Measurements from ENCODE around the gene WDHD1. TPM values are rescaled to one million over a fixed set of nuclear protein-coding genes. Genes with fewer than 3 reads are reported as not detected.
"Not testable (repeated sequence)": the region's sequence is repeated elsewhere in the genome, so short reads cannot be mapped to it uniquely, and the experiment has no call there.

WDHD1 gene
- total and polyA plus RNA-seq, 2 experiments from 2014 or later, result 4.9 to 7.4 TPM

DNA sequence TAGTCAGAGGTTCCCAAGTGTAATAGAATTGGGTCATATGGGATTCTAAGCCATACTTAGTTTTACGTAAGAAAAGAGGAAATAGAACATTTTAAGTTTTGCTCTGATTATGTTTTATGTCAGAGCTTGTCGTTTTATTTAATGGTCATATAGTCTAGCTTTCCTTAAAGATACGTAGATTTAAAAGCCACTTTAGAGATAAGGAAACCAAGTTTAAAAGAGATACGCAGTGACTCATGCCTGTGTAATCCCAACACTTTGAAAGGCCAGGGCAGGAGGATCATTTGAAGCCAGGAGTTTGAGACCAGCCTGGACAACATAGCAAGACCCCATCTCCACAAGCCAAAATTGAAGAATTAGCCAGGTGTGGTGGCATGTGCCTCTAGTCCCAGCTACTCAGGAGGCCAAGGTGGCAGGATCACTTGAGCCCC is 44.1 kb upstream of the WDHD1 start:
- no peak for DNase-seq (ENCODE audit: low read depth in 1 of 2, low spot score in 1 of 2)
- TF ChIP-seq, protein P1, sequence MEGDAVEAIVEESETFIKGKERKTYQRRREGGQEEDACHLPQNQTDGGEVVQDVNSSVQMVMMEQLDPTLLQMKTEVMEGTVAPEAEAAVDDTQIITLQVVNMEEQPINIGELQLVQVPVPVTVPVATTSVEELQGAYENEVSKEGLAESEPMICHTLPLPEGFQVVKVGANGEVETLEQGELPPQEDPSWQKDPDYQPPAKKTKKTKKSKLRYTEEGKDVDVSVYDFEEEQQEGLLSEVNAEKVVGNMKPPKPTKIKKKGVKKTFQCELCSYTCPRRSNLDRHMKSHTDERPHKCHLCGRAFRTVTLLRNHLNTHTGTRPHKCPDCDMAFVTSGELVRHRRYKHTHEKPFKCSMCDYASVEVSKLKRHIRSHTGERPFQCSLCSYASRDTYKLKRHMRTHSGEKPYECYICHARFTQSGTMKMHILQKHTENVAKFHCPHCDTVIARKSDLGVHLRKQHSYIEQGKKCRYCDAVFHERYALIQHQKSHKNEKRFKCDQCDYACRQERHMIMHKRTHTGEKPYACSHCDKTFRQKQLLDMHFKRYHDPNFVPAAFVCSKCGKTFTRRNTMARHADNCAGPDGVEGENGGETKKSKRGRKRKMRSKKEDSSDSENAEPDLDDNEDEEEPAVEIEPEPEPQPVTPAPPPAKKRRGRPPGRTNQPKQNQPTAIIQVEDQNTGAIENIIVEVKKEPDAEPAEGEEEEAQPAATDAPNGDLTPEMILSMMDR (IDR thresholded peaks at IDR 0.05; ENCODE audit: low read depth, low read length), result no peak
- Histone ChIP-seq H3K27me3 (no peaks in the 10 kb centered on the region), H3K4me1 (ENCODE audit: low read depth) (peaks cover 13% of the 10 kb centered on the region), H3K9me3 (ENCODE audit: low read depth) (no peaks in the 10 kb centered on the region), H3K4me3 (no peak overlapping the region), H3K36me3 (peaks cover 5% of the 10 kb centered on the region), H3K27ac (peak overlapping the region; percentile 41)

DNA sequence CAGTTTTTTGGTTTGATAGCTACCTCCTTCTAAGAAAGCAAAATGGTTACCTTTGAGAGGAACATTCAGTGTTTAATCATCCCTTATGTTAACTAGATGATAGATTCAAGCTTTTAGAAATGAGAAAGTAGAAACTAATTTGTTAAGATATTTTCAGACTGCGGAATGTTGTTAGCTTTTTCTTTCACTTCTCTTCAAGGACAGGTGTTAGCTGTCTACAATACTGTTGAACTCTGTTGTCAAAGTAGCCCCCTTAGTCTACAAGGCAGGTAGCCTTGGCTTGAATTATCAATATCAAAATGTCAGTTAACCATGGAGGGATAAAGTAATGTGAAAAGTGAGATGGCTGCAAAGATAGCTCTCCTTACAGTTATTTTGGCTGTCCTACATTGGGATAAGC is 39.3 kb upstream of the WDHD1 start:
- peaks cover 43% of the 10 kb centered on the region for H3K36me3 ChIP-seq
- H3K4me1 ChIP-seq (ENCODE audit: low read depth), result no peaks in the 10 kb centered on the region
- no peak overlapping the region for H3K4me3 ChIP-seq
- H3K9me3 ChIP-seq (ENCODE audit: low read depth), result no peaks in the 10 kb centered on the region
- peak overlapping the region; percentile 49 for H3K27ac ChIP-seq
- DNase-seq (ENCODE audit: low read depth in 1 of 2, low spot score in 1 of 2), result no peak
- TF ChIP-seq, protein P1 (IDR thresholded peaks at IDR 0.05; ENCODE audit: low read depth, low read length), result no peak
- no peaks in the 10 kb centered on the region for H3K27me3 ChIP-seq

DNA sequence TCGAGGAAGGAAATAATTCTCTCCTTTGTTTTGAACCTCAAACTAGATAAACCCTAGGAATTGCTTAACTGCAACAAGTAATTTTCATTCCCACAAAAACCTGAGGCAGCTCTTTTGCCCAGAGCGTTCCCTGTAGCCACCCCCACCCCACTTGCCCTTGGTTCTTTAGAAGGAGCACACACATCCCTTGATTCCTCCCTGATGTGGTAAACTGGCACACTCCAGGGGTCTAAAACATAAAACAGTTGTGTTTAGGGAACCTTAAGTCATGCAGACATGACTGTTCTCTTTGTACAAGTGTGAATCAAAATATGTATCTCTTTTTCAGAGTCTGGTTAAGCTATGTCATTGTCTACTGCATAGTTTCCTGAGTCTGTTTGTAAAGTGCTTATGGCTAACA is 38.5 kb upstream of the WDHD1 start:
- H3K36me3 ChIP-seq, result peaks cover 45% of the 10 kb centered on the region
- no peaks in the 10 kb centered on the region for H3K4me1 ChIP-seq (ENCODE audit: low read depth)
- no peaks in the 10 kb centered on the region for H3K27me3 ChIP-seq
- no peaks in the 10 kb centered on the region for H3K9me3 ChIP-seq (ENCODE audit: low read depth)
- TF ChIP-seq, protein P1 (IDR thresholded peaks at IDR 0.05; ENCODE audit: low read depth, low read length), result no peak
- H3K27ac ChIP-seq, result peak overlapping the region; percentile 63
- H3K4me3 ChIP-seq, result no peak overlapping the region
- no peak for DNase-seq (ENCODE audit: low read depth in 1 of 2, low spot score in 1 of 2)

DNA sequence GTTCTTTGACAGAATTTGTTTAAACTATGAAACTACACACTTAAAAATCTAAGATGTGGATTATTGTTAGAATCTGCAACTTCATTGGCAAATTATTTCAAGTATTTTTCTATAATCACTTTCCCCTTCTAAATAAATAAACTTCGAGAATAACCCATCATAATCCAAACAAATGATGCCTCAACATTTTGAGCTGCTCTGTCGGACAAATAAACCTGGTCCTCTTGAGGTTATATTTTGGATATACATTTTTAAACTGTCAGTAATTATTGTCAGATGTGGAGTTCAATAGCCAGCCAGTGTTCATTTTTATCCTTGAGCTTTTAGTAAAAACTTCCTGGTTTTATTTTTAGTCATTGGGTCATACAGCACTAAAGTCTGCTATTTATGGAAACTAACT is 38.0 kb upstream of the WDHD1 start:
- Histone ChIP-seq H3K27ac (peak overlapping the region; percentile 63), H3K36me3 (peaks cover 45% of the 10 kb centered on the region)
- not testable (repeated sequence) for DNase-seq (ENCODE audit: low read depth in 1 of 2, low spot score in 1 of 2); H3K27me3 ChIP-seq; H3K4me1 ChIP-seq (ENCODE audit: low read depth); H3K4me3 ChIP-seq; H3K9me3 ChIP-seq (ENCODE audit: low read depth)

DNA sequence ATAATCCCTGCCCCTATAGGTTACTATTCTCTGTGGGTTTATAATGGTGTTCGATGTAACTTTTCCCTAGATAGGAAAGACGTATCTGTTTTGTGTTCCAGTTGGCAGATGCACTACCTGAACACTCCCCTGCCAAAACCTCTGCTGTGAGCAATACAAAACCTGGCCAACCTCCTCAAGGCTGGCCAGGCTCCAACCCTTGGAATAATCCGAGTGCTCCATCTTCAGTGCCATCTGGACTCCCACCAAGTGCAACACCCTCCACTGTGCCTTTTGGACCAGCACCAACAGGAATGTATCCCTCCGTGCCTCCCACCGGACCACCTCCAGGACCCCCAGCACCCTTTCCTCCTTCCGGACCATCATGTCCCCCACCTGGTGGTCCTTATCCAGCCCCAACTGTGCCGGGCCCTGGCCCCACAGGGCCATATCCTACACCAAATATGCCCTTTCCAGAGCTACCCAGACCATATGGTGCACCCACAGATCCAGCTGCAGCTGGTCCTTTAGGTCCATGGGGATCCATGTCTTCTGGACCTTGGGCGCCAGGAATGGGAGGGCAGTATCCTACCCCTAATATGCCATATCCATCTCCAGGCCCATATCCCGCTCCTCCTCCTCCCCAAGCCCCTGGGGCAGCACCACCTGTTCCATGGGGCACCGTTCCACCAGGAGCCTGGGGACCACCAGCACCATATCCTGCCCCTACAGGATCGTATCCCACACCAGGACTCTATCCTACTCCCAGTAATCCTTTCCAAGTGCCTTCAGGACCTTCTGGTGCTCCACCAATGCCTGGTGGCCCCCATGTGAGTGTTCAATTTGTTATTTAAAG is 35.8 kb upstream of the WDHD1 start:
- H3K27me3 ChIP-seq, result no peaks in the 10 kb centered on the region
- no peaks in the 10 kb centered on the region for H3K9me3 ChIP-seq (ENCODE audit: low read depth)
- no peak overlapping the region for H3K4me3 ChIP-seq
- peaks cover 45% of the 10 kb centered on the region for H3K36me3 ChIP-seq
- no peak overlapping the region for H3K27ac ChIP-seq
- DNase-seq (ENCODE audit: low read depth in 1 of 2, low spot score in 1 of 2), result no peak
- H3K4me1 ChIP-seq (ENCODE audit: low read depth), result no peaks in the 10 kb centered on the region
- TF ChIP-seq, protein P1 (IDR thresholded peaks at IDR 0.05; ENCODE audit: low read depth, low read length), result no peak

DNA sequence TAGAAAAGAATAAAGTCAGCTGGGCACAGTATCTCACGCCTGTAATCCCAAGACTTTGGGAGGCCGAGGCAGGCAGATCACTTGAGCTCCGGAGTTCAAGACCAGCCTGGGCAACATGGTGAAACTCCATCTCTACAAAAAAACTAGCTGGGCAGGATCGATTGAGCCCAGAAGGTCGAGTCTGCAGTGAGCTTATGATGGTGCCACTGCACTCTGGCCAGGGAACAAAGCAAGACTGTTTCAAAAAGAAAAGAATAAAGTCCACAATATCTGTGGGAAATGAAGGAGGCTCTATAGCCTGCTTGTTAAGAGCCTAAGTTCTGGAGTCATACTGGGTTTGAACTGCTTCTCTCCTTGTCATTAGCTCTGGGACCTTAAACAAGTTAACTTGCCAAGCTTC is 32.4 kb upstream of the WDHD1 start:
- Histone ChIP-seq H3K27ac (no peak overlapping the region), H3K4me1 (ENCODE audit: low read depth) (no peaks in the 10 kb centered on the region), H3K4me3 (no peak overlapping the region), H3K36me3 (peaks cover 23% of the 10 kb centered on the region), H3K9me3 (ENCODE audit: low read depth) (no peaks in the 10 kb centered on the region), H3K27me3 (no peaks in the 10 kb centered on the region)
- no peak for DNase-seq (ENCODE audit: low read depth in 1 of 2, low spot score in 1 of 2)
- TF ChIP-seq, protein P1 (IDR thresholded peaks at IDR 0.05; ENCODE audit: low read depth, low read length), result no peak
